Adrenal gland (tissue), 5 donors: Measurements from ENCODE around the gene ERICH2.

Experiments
- POLR2A ChIP-seq, 2 donors: fragments of 450-650 bp; IDR thresholded peaks; one replicate each; pipeline ENCODE4 v1.6.1; 2017; ENCODE audit warnings: antibody characterized with exemption in 2 of 2, mild to moderate bottlenecking in 2 of 2, moderate library complexity in 1 of 2
- TF ChIP-seq, protein P1 (sequence below), 6 experiments: fragments of 450-650 bp in 4 of 6; fragments of 200-600 bp in 2 of 6; sonication (generic) in 1 of 6; IDR thresholded peaks; 1 replicate in 5 of 6; 2 replicates in 1 of 6; pipeline versions ENCODE4 v1.5.1 to v1.8.0; 2016 to 2021; ENCODE audit warnings: antibody characterized with exemption in 6 of 6, mild to moderate bottlenecking in 2 of 6, moderate library complexity in 1 of 6
- donor health status: DM: no; HTN: no; CAD: no.

DNA sequence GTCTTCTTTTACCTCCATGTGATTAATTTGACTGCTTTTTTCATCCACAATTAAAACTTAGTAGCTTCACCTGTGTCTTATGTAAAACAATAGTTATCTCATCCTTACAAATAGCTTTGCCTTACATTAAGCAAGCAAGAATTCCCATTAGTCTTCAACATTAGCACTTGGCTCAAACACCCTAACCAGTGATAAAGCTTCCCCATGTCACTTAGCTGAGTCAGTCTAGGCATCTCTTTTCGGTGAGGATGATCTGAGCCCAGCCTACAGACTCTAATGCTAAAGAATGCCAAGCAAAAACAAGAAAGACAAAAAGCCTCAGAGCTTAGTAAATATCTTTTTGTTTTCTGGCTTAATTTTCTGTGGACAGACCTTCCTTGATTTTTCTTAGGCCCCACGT lies 72.6 kb downstream of the ERICH2 start:
- TF ChIP-seq, protein P1, sequence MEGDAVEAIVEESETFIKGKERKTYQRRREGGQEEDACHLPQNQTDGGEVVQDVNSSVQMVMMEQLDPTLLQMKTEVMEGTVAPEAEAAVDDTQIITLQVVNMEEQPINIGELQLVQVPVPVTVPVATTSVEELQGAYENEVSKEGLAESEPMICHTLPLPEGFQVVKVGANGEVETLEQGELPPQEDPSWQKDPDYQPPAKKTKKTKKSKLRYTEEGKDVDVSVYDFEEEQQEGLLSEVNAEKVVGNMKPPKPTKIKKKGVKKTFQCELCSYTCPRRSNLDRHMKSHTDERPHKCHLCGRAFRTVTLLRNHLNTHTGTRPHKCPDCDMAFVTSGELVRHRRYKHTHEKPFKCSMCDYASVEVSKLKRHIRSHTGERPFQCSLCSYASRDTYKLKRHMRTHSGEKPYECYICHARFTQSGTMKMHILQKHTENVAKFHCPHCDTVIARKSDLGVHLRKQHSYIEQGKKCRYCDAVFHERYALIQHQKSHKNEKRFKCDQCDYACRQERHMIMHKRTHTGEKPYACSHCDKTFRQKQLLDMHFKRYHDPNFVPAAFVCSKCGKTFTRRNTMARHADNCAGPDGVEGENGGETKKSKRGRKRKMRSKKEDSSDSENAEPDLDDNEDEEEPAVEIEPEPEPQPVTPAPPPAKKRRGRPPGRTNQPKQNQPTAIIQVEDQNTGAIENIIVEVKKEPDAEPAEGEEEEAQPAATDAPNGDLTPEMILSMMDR (IDR thresholded peaks at IDR 0.05) = no peak
- no peak for TF ChIP-seq POLR2A (IDR thresholded peaks at IDR 0.05)
